ENCODE results near the gene CDKL5.
"Not testable (repeated sequence)": the region's sequence is repeated elsewhere in the genome, so short reads cannot be mapped to it uniquely, and the experiment has no call there.

CDKL5 gene

DNA sequence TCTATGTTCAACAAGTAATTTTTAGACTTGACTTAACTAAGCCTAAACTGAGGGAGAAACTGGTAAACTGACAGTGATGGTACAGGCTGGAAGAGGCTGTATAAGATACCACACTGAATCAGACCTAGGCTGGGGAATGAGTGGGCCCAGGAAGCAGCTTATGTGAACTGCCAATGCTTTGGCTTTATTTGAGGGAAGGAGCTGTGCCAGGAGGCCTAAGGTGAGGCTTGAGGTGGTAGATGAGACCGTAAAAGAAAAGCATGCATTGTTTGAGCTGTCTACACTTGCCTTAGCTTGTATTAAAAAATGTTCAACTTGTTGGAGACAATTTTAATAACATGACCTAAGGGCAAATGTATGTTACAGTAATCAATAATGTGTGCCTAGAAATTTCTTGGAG lies 150.3 kb downstream of the CDKL5 start:
- no peak for DNase-seq (ENCODE audit: low spot score)

DNA sequence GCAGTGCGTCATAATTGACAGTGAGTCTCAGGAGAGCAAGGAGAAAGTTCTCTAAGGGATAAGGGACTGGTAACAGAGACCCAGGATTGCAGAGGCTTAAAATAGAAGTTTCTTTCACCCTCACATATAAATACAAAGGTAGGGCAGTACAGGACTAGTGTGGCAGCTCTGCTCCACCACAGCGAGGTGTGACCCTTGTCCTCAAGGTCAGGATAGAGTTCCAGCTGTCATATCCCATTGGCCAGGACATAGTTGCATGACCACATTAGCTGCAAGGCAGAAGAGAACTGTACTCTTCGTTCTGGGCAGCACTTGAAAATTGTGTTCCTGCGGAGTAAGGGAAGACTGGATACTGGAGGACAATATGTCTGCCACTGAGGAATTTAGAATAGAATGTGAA lies 152.0 kb downstream of the CDKL5 start:
- no peak for DNase-seq (ENCODE audit: low spot score)

DNA sequence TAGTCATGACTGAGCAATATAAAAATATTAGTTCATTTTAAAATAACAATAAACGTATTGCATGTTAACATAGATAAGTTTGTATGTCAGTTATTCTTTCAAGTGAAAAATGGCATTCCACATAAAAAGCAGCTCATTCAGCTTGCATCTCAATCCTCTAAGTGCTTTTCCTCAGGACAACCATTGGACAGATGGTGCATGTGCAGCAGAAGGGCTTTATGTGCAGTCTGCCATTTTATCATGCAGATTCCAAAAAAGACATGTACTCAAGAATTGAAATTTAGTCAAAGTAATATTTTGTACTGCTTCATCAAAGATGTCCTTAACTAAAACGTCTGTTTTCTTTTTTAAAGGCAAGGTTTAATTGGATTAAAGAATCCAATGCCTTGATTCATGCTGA lies 153.1 kb downstream of the CDKL5 start:
- DNase-seq (ENCODE audit: low spot score): no peak

DNA sequence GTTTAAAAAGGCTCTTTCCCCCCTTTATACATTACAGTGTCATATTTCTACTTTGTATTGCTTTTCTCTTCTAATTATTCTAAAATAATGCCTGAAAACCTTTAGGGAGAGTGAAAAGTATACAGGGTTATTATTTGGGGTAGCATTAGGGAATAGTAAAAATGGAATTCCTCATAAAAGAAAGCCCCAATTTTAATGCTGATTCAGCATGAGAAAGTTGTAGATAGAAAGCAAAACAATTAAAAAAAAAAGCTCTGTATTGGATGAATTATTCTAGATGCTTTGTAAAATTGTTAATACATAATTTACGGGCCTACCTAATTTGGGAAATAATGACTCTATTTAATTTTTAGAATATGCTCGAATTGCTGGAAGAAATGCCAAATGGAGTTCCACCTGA lies 154.1 kb downstream of the CDKL5 start:
- no peak for DNase-seq (ENCODE audit: low spot score)

GRCh38 chrX:18582910-18583493 lies 157.6 kb downstream of the CDKL5 start:
- DNase-seq (ENCODE audit: low spot score): peak; percentile 3

GRCh38 chrX:18589292-18589691 lies 163.9 kb downstream of the CDKL5 start:
- not testable (repeated sequence) for DNase-seq (ENCODE audit: low spot score)

DNA sequence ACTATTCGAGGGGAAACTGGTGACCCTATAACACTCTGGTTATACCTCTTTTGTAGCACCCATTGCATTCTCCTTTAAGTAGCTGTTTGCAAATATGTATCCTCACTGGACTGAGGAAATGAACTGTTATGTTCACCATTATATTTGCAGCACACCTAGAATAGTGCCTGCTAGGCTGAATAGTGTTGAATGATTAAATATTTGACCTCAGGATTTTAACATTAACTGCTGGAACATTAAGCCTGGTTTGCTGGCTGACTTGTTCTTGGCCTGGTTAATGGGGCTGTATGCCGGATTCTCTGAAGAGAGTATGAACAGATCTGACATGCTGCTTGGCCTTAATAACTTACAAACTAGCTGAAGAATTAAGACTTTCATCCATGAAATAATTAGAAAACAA lies 166.4 kb downstream of the CDKL5 start:
- DNase-seq (ENCODE audit: low spot score): no peak

- no peak for DNase-seq (ENCODE audit: low spot score)
Measured at GRCh38 chrX:18594079-18594478, 168.7 kb downstream of the CDKL5 start.

- DNase-seq (ENCODE audit: low spot score): no peak
Measured at GRCh38 chrX:18596096-18596495, 170.7 kb downstream of the CDKL5 start.

DNA sequence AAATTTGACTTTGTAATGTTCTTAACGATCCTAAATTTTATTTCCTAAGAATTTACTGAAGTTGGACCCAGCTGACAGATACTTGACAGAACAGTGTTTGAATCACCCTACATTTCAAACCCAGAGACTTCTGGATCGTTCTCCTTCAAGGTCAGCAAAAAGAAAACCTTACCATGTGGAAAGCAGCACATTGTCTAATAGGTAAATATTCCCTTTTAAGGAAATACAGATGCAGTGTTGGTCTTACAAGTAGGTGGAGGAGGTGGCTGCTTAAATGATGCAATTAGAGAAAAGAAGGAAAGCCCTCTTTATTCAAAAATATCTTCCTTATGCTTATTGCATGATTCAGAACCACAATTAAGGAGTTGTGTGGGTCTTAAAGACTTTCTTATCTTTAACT lies 173.0 kb downstream of the CDKL5 start:
- DNase-seq (ENCODE audit: low spot score): no peak

- DNase-seq (ENCODE audit: low spot score): no peak
Measured at GRCh38 chrX:18607966-18608365, 182.6 kb downstream of the CDKL5 start.

DNA sequence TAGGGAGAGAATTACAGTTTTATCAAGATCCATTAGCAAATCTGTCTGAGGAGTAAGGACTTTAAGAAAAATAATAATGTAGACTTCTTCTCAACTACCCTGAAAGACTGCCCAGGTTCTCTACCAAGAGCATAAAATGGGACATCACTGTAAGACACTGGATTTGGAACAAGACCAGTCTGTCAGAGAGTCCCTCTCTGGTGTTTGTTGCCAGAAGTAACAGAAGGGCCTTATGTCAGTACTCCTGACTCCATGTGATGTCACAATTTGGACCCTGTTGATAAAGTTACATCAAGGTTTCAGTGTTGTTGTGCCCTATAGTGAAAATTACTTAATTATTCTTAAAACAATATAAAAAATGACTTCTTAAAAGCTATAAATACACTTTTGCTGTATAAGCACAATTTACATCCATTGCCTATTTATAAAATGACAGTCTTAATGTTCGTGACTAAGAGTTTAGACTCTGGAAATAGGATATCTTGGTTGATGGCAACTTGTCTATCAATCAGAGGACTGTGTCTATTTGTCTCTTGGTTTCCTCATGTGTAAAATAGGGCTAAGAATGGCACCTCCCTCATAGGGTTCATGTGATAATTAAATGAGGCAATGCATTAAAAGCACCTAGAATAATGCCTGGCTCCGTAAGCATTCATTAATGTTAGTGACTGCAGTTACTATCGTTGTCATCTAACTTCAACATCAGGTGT lies 188.7 kb downstream of the CDKL5 start:
- DNase-seq (ENCODE audit: low spot score): no peak

GRCh38 chrX:18616688-18617406 lies 191.4 kb downstream of the CDKL5 start:
- DNase-seq (ENCODE audit: low spot score): no peak

DNA sequence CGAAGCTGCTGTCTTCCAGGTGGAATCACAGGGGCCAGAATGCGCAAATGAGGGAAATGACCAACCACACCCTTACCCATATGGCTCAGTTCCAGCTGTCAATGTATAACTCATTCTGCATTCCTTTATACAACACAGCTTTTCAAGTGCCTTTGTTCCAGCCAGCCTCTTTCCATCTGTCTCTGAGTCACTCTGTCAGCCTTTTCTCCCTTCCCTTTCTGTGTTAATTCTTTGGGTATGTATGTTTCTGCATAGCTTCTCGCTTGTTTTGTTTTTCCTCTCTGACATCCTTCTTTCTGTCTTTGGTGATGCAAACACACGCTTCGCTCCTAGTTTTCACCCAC lies 192.0 kb downstream of the CDKL5 start:
- DNase-seq (ENCODE audit: low spot score): peak; percentile 20

DNA sequence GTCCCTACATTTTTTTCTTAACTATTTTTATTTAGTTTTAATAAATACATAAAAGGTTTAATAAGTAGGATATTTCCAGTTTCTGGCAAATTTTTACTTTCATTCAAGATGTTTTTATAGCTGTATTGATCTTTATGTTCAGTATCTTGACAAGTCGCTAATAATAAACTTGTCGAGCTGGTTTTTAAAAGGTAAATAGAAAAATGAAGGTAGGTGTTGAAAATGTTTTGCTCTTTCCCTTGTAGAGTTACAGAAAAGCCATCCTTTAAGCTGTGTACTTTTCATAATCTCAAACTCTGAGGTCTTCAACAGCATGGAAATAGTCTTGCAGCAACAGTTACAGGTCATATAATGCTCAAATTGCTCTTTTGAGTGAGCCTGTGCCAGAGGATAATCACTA lies 193.9 kb downstream of the CDKL5 start:
- no peak for DNase-seq (ENCODE audit: low spot score)

DNA sequence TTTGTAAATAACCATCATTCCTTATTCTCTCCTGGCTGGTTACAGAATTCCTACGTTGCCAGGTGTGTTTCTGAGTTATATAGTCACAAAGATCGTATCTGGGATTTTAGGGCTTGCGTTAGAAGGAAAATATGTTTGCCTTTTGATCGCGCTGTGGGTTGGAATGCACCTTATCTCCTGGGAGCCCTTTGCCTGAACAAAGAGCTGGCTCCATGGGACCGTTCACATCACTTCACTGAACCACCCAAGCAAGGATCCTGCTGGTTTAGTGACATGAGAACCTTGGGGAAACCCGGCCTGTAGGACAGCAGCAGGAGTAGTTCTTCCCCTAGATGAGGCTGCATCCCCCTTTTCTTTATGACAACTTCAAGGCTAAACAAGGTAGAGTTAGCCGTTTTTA lies 194.9 kb downstream of the CDKL5 start:
- no peak for DNase-seq (ENCODE audit: low spot score)

- DNase-seq (ENCODE audit: low spot score): no peak
Measured at GRCh38 chrX:18624599-18624998, 199.2 kb downstream of the CDKL5 start.

GRCh38 chrX:18630934-18631333 lies 205.5 kb downstream of the CDKL5 start:
- no peak for DNase-seq (ENCODE audit: low spot score)

GRCh38 chrX:18638398-18638797 lies 213.0 kb downstream of the CDKL5 start:
- DNase-seq (ENCODE audit: low spot score): no peak

DNA sequence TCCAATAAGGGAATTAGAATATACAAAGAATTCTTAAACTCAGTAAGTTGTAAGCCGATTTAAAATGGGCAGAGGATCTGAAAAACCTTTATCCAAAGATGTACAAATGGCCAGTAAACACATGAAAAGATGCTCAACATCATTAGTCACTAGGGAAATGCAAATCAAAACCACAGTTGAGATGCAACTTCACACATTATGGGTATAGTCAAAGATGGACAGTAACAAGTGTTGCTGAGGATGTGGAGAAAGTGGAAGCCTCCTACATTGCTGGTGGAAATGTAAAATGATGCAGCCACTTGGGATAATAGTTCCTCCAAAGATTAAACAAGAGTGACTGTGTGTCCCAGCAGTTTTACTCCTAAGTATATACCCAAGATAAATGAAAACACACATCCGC lies 213.9 kb downstream of the CDKL5 start:
- DNase-seq (ENCODE audit: low spot score): no peak

DNA sequence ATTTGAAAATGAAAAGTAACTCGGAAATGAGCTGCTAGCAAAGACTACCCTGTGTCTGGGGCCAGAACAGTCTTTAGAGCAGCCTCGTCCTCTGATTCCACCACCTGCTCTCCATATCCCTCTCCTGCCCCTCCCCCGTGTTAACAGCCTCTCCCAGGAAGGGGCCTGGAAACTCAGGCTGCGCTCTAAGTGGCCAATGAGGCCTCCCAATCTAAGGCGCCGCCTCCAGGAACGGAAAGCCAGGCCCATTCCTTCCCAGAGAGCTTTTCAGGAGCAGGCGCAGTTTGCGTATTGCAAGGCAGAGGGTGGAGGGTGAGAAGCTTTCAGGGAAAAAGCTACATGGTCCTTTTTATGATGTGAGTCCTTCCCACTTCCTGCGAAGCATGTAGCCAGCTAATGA lies 215.3 kb downstream of the CDKL5 start:
- DNase-seq (ENCODE audit: low spot score): no peak

GRCh38 chrX:18643243-18643642 lies 217.8 kb downstream of the CDKL5 start:
- no peak for DNase-seq (ENCODE audit: low spot score)

DNA sequence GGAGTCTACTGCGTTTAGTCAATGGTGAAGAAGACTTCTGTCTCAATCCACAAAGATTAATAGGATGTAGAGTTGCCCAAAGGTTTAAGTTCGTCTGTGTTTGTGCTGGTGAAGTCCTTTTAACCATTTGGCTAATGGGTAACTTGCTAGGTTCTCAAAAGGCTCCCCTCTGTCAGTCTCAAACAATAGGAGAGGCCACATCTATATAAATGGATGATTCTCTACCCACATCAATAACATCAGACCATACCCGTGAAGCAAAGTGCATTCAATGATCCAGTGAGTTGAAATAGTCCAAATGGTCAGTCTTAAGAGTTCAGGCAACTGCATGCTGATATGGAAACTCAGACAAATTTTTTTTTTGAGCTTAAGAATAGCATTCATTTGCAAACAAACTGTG lies 218.4 kb downstream of the CDKL5 start:
- DNase-seq (ENCODE audit: low spot score): no peak

DNA sequence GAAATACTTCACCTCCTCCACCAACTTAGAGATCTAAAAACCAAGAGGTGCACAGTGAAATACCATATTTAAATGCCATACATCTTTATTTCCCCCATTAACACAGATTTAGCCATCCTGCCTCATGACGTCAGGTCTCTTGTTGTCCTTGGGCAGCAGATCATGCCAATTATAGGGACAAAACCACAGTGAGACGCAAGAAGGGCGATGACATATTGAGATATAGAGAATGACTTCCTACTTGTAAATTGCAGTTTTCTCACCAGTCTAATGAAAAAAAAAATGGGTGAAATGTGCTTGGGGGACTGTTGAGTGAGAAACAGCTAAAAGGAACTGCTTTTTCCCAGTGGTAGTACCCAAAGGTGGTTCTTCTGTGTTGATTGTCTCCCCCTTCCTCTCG lies 222.2 kb downstream of the CDKL5 start:
- no peak for DNase-seq (ENCODE audit: low spot score)

Data from AG08395 (cell line).